Loucy (cell line): ENCODE results near the gene RFC5.

Source experiments
- H2AFZ ChIP-seq: fragments of 200-600 bp; sonication (generic); 2 replicates; pipeline ENCODE4 v1.6.0; 2016; ENCODE audit warnings: antibody characterized with exemption, mild to moderate bottlenecking, low read length, moderate library complexity
- H3F3A ChIP-seq: fragments of 200-600 bp; 2 replicates; pipeline ENCODE4 v1.6.0; 2016; ENCODE audit warnings: antibody characterized with exemption, low read depth, mild to moderate bottlenecking
- H3K27me3 ChIP-seq: fragments of 200-600 bp; sonication (generic); 2 replicates; pipeline ENCODE4 v1.6.1; 2014; ENCODE audit warnings: low read length, mild to moderate bottlenecking; ENCODE audit not compliant: insufficient read depth, poor library complexity, severe bottlenecking
- H3K36me3 ChIP-seq: fragments of 200-600 bp; sonication (generic); 2 replicates; pipeline ENCODE4 v1.6.1; 2016; ENCODE audit warnings: low read length; ENCODE audit not compliant: insufficient read depth
- H3K4me1 ChIP-seq: fragments of 200-600 bp; sonication (generic); 2 replicates; pipeline ENCODE4 v1.5.1; 2014; ENCODE audit warnings: low read length, mild to moderate bottlenecking; ENCODE audit not compliant: insufficient read depth, poor library complexity, severe bottlenecking
- H3K4me2 ChIP-seq: fragments of 200-600 bp; sonication (generic); 2 replicates; pipeline ENCODE4 v1.6.0; 2014; ENCODE audit warnings: antibody characterized with exemption, low read length, low read depth, mild to moderate bottlenecking; ENCODE audit not compliant: poor library complexity, severe bottlenecking
- H3K4me3 ChIP-seq: fragments of 200-600 bp; sonication (generic); 2 replicates; pipeline ENCODE4 v1.5.1; 2014; ENCODE audit warnings: low read length, mild to moderate bottlenecking, mixed read lengths; ENCODE audit not compliant: poor library complexity, severe bottlenecking
- H3K79me2 ChIP-seq: fragments of 200-600 bp; sonication (generic); 2 replicates; pipeline ENCODE4 v1.6.1; 2014; ENCODE audit warnings: low read length; ENCODE audit not compliant: insufficient read depth
- H3K9ac ChIP-seq: fragments of 200-600 bp; sonication (generic); 2 replicates; pipeline ENCODE4 v1.6.0; 2014; ENCODE audit warnings: mild to moderate bottlenecking, low read depth, low read length, moderate library complexity; ENCODE audit not compliant: poor library complexity, severe bottlenecking
- H3K9me2 ChIP-seq: fragments of 200-600 bp; sonication (generic); replicated peaks from 2 replicates; pipeline ENCODE4 v1.6.1; 2016; ENCODE audit warnings: low read depth, low read length, mixed read lengths
- H3K9me3 ChIP-seq: fragments of 200-600 bp; sonication (generic); 2 replicates; pipeline ENCODE4 v1.6.1; 2014; ENCODE audit warnings: mild to moderate bottlenecking, antibody characterized with exemption, low read length, low read depth; ENCODE audit not compliant: insufficient read depth
- H4K20me1 ChIP-seq: fragments of 200-600 bp; sonication (generic); 2 replicates; pipeline ENCODE4 v1.6.0; 2014; ENCODE audit warnings: antibody characterized with exemption, low read length, mild to moderate bottlenecking; ENCODE audit not compliant: insufficient read depth, poor library complexity, severe bottlenecking
- EZH2phosphoT487 ChIP-seq: fragments of 200-600 bp; IDR thresholded peaks from 2 replicates; pipeline ENCODE4 v1.6.1; 2018; ENCODE audit warnings: antibody characterized with exemption, mild to moderate bottlenecking, moderate library complexity, borderline replicate concordance
- TF ChIP-seq, protein P1 (sequence below): fragments of 200-600 bp; sonication (generic); conservative IDR thresholded peaks from 2 replicates; pipeline ENCODE4 v1.5.1; 2014; ENCODE audit warnings: mild to moderate bottlenecking, antibody characterized with exemption, low read length

Gene RFC5

DNA sequence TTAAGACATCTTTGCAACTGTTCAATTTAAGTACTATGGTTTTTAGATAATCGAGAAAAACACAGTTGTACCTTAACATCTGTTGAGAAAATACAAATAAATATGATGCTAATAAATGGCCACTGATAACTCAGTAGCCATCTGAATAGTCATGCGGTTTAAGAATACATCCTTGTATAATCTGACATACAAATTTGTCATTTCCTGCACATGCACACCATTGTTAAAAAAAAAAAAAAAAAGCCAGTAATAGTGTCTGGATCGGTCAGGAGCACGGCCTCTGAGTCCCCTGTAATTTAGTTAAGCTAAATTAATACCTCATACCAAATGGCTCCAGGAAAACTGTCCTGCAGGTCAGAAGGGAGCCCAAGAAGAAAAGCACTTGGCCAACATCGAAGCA, 16.8 kb downstream of the RFC5 start:
- H3K4me2 ChIP-seq = no peak overlapping the region
- no peaks in the 10 kb centered on the region for H3K9me3 ChIP-seq
- peaks cover 86% of the 10 kb centered on the region; the same call in 1 of the 2 replicates for H3K36me3 ChIP-seq
- no peaks in the 10 kb centered on the region for H3K27me3 ChIP-seq
- no peaks in the 10 kb centered on the region for H4K20me1 ChIP-seq
- TF ChIP-seq, protein P1, sequence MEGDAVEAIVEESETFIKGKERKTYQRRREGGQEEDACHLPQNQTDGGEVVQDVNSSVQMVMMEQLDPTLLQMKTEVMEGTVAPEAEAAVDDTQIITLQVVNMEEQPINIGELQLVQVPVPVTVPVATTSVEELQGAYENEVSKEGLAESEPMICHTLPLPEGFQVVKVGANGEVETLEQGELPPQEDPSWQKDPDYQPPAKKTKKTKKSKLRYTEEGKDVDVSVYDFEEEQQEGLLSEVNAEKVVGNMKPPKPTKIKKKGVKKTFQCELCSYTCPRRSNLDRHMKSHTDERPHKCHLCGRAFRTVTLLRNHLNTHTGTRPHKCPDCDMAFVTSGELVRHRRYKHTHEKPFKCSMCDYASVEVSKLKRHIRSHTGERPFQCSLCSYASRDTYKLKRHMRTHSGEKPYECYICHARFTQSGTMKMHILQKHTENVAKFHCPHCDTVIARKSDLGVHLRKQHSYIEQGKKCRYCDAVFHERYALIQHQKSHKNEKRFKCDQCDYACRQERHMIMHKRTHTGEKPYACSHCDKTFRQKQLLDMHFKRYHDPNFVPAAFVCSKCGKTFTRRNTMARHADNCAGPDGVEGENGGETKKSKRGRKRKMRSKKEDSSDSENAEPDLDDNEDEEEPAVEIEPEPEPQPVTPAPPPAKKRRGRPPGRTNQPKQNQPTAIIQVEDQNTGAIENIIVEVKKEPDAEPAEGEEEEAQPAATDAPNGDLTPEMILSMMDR = no peak
- no peak for TF ChIP-seq EZH2phosphoT487
- H3K4me3 ChIP-seq = no peak overlapping the region
- H3K9me2 ChIP-seq = no peaks in the 10 kb centered on the region
- H3K79me2 ChIP-seq = no peaks in the 10 kb centered on the region
- no peaks in the 10 kb centered on the region for H3F3A ChIP-seq
- no peak overlapping the region for H3K9ac ChIP-seq
- H3K4me1 ChIP-seq = no peaks in the 10 kb centered on the region
- H2AFZ ChIP-seq = no peak overlapping the region

DNA sequence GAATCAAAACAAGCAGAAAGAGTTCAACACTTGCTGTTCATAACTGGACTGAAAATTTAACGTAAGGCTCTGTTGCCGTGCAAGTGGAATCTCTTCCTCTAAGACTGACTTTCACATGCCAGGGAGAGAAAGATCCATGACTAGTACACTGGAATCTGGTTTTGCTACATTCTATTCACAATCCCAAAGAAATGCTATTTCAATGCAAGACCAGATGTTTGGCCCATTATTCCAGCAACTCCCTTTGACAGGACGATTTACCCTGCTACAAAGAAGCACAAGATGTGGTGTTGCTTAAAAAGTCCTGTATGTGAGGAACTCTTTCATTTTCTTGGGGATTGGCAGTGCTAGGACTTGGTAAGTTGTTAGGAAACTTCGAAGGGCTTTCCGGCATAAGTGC, 17.4 kb downstream of the RFC5 start:
- no peak for TF ChIP-seq EZH2phosphoT487
- peaks cover 83% of the 10 kb centered on the region; the same call in 1 of the 2 replicates for H3K36me3 ChIP-seq
- H3K9me2 ChIP-seq = no peaks in the 10 kb centered on the region
- H3K79me2 ChIP-seq = no peaks in the 10 kb centered on the region
- no peaks in the 10 kb centered on the region for H3F3A ChIP-seq
- no peaks in the 10 kb centered on the region for H3K9me3 ChIP-seq
- H3K27me3 ChIP-seq = no peaks in the 10 kb centered on the region
- no peak overlapping the region for H3K4me3 ChIP-seq
- no peak overlapping the region for H3K9ac ChIP-seq
- H2AFZ ChIP-seq = no peak overlapping the region
- H3K4me2 ChIP-seq = no peak overlapping the region
- H4K20me1 ChIP-seq = no peaks in the 10 kb centered on the region
- H3K4me1 ChIP-seq = no peaks in the 10 kb centered on the region

DNA sequence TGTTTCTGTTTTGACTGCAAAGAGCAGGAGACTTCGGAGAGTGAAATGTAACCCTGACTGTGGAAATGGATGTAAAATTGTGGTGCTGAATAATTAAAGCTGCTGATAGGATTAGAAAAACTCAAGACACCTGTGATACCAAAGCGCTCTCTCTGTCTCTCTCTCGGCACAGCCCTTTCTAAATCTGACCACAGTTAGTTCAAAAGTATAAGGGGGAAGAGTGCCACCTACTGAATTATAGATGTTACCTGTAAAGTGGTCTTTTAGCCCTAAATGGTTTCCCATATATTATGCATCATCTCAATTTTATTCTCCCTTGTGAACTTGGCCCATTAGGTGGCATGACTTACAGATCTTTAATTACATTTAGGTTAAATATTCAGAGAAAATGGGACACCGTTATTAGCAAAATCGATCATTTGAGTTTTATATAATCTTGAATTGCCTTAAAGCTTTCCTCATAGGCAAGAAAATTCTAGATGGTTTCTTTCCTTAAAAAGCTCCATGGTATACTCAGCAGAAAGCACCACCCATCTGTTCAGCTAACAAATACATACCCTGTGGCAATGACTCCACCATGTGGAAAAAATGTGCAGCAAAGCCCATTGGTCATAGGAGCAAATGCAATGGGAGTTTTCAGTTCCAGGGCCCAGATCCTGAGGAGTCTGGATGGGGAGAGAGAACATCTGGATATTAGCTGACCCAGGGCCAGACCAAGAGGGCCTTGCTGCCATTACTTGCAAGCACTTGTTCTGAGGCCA, 18.1 kb downstream of the RFC5 start:
- H3K79me2 ChIP-seq = no peaks in the 10 kb centered on the region
- H3K36me3 ChIP-seq = peaks cover 80% of the 10 kb centered on the region; the same call in 1 of the 2 replicates
- H3K4me3 ChIP-seq = no peak overlapping the region
- H3K27me3 ChIP-seq = no peaks in the 10 kb centered on the region
- H3F3A ChIP-seq = no peaks in the 10 kb centered on the region
- H3K9ac ChIP-seq = no peak overlapping the region
- no peak for TF ChIP-seq EZH2phosphoT487
- TF ChIP-seq, protein P1 = peak; percentile 15; the same call in 1 of the 2 replicates
- no peak overlapping the region for H3K4me2 ChIP-seq
- no peaks in the 10 kb centered on the region for H3K4me1 ChIP-seq
- no peaks in the 10 kb centered on the region for H4K20me1 ChIP-seq
- H2AFZ ChIP-seq = no peak overlapping the region
- no peaks in the 10 kb centered on the region for H3K9me2 ChIP-seq
- H3K9me3 ChIP-seq = no peaks in the 10 kb centered on the region
